H1 (cell line): ENCODE results near the gene NAV3. TPM values are rescaled to one million over a fixed set of nuclear protein-coding genes. Genes with fewer than 3 reads are reported as not detected.

ENCODE experiments used
- CTCF ChIA-PET: fragments of 300-600 bp; sonication (Branson Sonifier 250); formaldehyde crosslinking; loops from one replicate; lab custom pipeline; 2021; ENCODE audit not compliant: partially characterized antibody; lab: Charles Lee
- POLR2A ChIA-PET: fragments of 300-600 bp; sonication (Branson Sonifier 250); formaldehyde crosslinking; loops from one replicate; lab custom pipeline; 2021; ENCODE audit warnings: inconsistent platforms; ENCODE audit not compliant: partially characterized antibody; lab: Charles Lee
- DNase-seq, 2 experiments: peaks; one replicate each; pipeline versions ENCODE4 v3.0.0 to v3.0.0-alpha.2; 2010 to 2022; ENCODE audit warnings: low spot score in 2 of 2, low read depth in 1 of 2, mixed read lengths in 1 of 2
- FAIRE-seq: peaks from 2 replicates; lab custom pipeline; 2011; peaks lifted over from hg19 to GRCh38; lab: Jason Lieb, UNC
- H2AFZ ChIP-seq: 2 replicates; pipeline ENCODE4 v1.8.1; 2012; ENCODE audit warnings: low read length, inconsistent platforms
- H2AK5ac ChIP-seq: 2 replicates; pipeline ENCODE4 v1.6.1; 2013; ENCODE audit warnings: low read depth, low read length
- H2BK120ac ChIP-seq: replicated peaks from 2 replicates; pipeline ENCODE3; 2013; ENCODE audit warnings: low read depth, low read length, inconsistent platforms
- H2BK12ac ChIP-seq: 2 replicates; pipeline ENCODE4 v1.6.1; 2013; ENCODE audit warnings: low read depth, low read length
- H2BK15ac ChIP-seq: 2 replicates; pipeline ENCODE4 v1.6.1; 2013; ENCODE audit warnings: low read length
- H2BK20ac ChIP-seq: 2 replicates; pipeline ENCODE4 v1.6.1; 2013; ENCODE audit warnings: low read length
- H2BK5ac ChIP-seq: 2 replicates; pipeline ENCODE4 v1.6.1; 2013; ENCODE audit warnings: low read depth, low read length
- H3K14ac ChIP-seq: 2 replicates; pipeline ENCODE4 v1.6.1; 2013; ENCODE audit warnings: inconsistent platforms; ENCODE audit not compliant: insufficient read length
- H3K18ac ChIP-seq: 2 replicates; pipeline ENCODE4 v1.6.1; 2013; ENCODE audit warnings: low read length; ENCODE audit errors: extremely low read depth
- H3K23ac ChIP-seq: 2 replicates; pipeline ENCODE4 v1.6.1; 2013; ENCODE audit warnings: inconsistent platforms; ENCODE audit not compliant: insufficient read length
- H3K23me2 ChIP-seq: 2 replicates; pipeline ENCODE4 v1.6.1; 2013; ENCODE audit warnings: low read depth, low read length
- H3K27ac ChIP-seq: 2 replicates; pipeline ENCODE4 v1.6.1; 2011; ENCODE audit warnings: low read depth, low read length, inconsistent platforms
- H3K27me3 ChIP-seq, 4 experiments: replicated peaks in 1 of 4; 1 replicate in 1 of 4; 2 replicates in 3 of 4; pipeline versions ENCODE4 v1.6.1 to v1.8.1; 2011 to 2013; ENCODE audit warnings: low read length in 3 of 4, mild to moderate bottlenecking in 3 of 4, inconsistent platforms in 2 of 4, mixed read lengths in 2 of 4, moderate library complexity in 1 of 4; ENCODE audit not compliant: control insufficient read depth in 3 of 4, insufficient read depth in 3 of 4; ENCODE audit errors: extremely low read depth in 1 of 4
- H3K36me3 ChIP-seq, 4 experiments: 2 replicates each; pipeline versions ENCODE4 v1.6.1 to v1.8.1; 2011 to 2013; ENCODE audit warnings: mild to moderate bottlenecking in 4 of 4, low read length in 3 of 4, moderate library complexity in 2 of 4, control low read depth in 1 of 4, inconsistent platforms in 1 of 4; ENCODE audit not compliant: insufficient read depth in 4 of 4, control insufficient read depth in 2 of 4
- H3K4ac ChIP-seq: replicated peaks from 2 replicates; pipeline ENCODE3; 2013; ENCODE audit warnings: low read length, low read depth, mixed read lengths, inconsistent platforms; ENCODE audit not compliant: insufficient read length
- H3K4me1 ChIP-seq, 4 experiments: replicated peaks in 1 of 4; 1 replicate in 1 of 4; 2 replicates in 3 of 4; pipeline versions ENCODE4 v1.6.1 to v1.8.1; 2011 to 2013; ENCODE audit warnings: low read length in 3 of 4, inconsistent platforms in 2 of 4, mixed read lengths in 1 of 4; ENCODE audit not compliant: insufficient read depth in 4 of 4, control insufficient read depth in 3 of 4
- H3K4me2 ChIP-seq, 2 experiments: 2 replicates each; pipeline versions ENCODE4 v1.6.1 to v1.8.1; 2011 to 2013; ENCODE audit warnings: low read depth in 2 of 2, low read length in 2 of 2, control low read depth in 1 of 2, inconsistent platforms in 1 of 2, mild to moderate bottlenecking in 1 of 2; ENCODE audit not compliant: insufficient read depth in 1 of 2
- H3K4me3 ChIP-seq, 4 experiments: fragments of 200-600, 300-600 bp in 1 of 4; sonication (generic), shearing (Covaris generic), sonication (Bioruptor Twin) in 1 of 4; 2 replicates each; pipeline versions ENCODE4 v1.5.1 to v1.8.1; 2011 to 2016; ENCODE audit warnings: low read length in 4 of 4, low read depth in 3 of 4, control low read depth in 2 of 4, inconsistent platforms in 2 of 4, mild to moderate bottlenecking in 2 of 4, mixed read lengths in 1 of 4, moderate library complexity in 1 of 4; ENCODE audit not compliant: insufficient read depth in 2 of 4; ENCODE audit errors: extremely low read depth in 1 of 4
- H3K56ac ChIP-seq: replicated peaks from 2 replicates; pipeline ENCODE3; 2013; ENCODE audit warnings: low read depth, mild to moderate bottlenecking, mixed read lengths, low read length, inconsistent platforms; ENCODE audit not compliant: insufficient read length
- H3K79me1 ChIP-seq: 2 replicates; pipeline ENCODE4 v1.6.1; 2013; ENCODE audit warnings: low read depth, low read length, control low read depth
- H3K79me2 ChIP-seq, 2 experiments: 2 replicates each; pipeline versions ENCODE4 v1.6.1 to v1.8.1; 2012 to 2013; ENCODE audit warnings: low read length in 2 of 2, mild to moderate bottlenecking in 2 of 2, inconsistent platforms in 1 of 2; ENCODE audit not compliant: insufficient read depth in 2 of 2, control insufficient read depth in 1 of 2
- H3K9ac ChIP-seq, 4 experiments: replicated peaks in 1 of 4; 1 replicate in 1 of 4; 2 replicates in 3 of 4; pipeline versions ENCODE4 v1.6.1 to v1.8.1; 2011 to 2013; ENCODE audit warnings: low read depth in 3 of 4, low read length in 3 of 4, control low read depth in 2 of 4, mild to moderate bottlenecking in 2 of 4, moderate library complexity in 2 of 4, inconsistent platforms in 1 of 4; ENCODE audit errors: extremely low read depth in 1 of 4
- H3K9me3 ChIP-seq, 2 experiments: 2 replicates each; pipeline versions ENCODE4 v1.6.1 to v1.8.1; 2012 to 2013; ENCODE audit warnings: mild to moderate bottlenecking in 2 of 2, moderate library complexity in 2 of 2, control low read depth in 1 of 2, inconsistent platforms in 1 of 2, low read depth in 1 of 2, low read length in 1 of 2, mixed read lengths in 1 of 2; ENCODE audit not compliant: insufficient read depth in 2 of 2
- H4K20me1 ChIP-seq, 2 experiments: replicated peaks in 1 of 2; 2 replicates each; pipeline versions ENCODE3 to v1.8.1; 2011 to 2013; ENCODE audit warnings: inconsistent platforms in 2 of 2, low read length in 2 of 2, mild to moderate bottlenecking in 1 of 2; ENCODE audit not compliant: insufficient read depth in 2 of 2, control insufficient read depth in 1 of 2
- H4K5ac ChIP-seq: 2 replicates; pipeline ENCODE4 v1.6.1; 2013; ENCODE audit warnings: low read length, low read depth, mixed read lengths, inconsistent platforms; ENCODE audit not compliant: insufficient read length
- H4K8ac ChIP-seq: 2 replicates; pipeline ENCODE4 v1.8.0; 2013; ENCODE audit warnings: mild to moderate bottlenecking, moderate library complexity, low read length, inconsistent platforms; ENCODE audit not compliant: insufficient read depth; ENCODE audit errors: extremely low read depth
- H4K91ac ChIP-seq: replicated peaks from 2 replicates; pipeline ENCODE3; 2013; ENCODE audit warnings: low read length, mixed read lengths, inconsistent platforms; ENCODE audit not compliant: insufficient read length
- BACH1 ChIP-seq: IDR thresholded peaks from 2 replicates; pipeline ENCODE4 v1.6.1; 2012; ENCODE audit warnings: low read length, improper control_type of control experiment
- BRCA1 ChIP-seq: IDR thresholded peaks from 2 replicates; pipeline ENCODE4 v1.6.1; 2012; ENCODE audit warnings: low read depth, low read length, improper control_type of control experiment
- CBX8 ChIP-seq: fragments of 300-800, 300-1000 bp; sonication (generic); IDR thresholded peaks from 2 replicates; pipeline ENCODE4 v1.7.1; 2016; ENCODE audit warnings: low read depth, low read length, borderline replicate concordance
- EP300 ChIP-seq, 2 experiments: IDR thresholded peaks; 1 replicate in 1 of 2; 2 replicates in 1 of 2; pipeline ENCODE4 v1.6.1; 2011 to 2012; ENCODE audit warnings: low read depth in 2 of 2, low read length in 2 of 2, mild to moderate bottlenecking in 2 of 2, borderline replicate concordance in 1 of 2, inconsistent platforms in 1 of 2, moderate library complexity in 1 of 2
- GTF2F1 ChIP-seq: IDR thresholded peaks from 2 replicates; pipeline ENCODE4 v1.6.1; 2012; ENCODE audit warnings: low read depth, low read length, improper control_type of control experiment, borderline replicate concordance
- KDM4A ChIP-seq: IDR thresholded peaks from one replicate; pipeline ENCODE4 v1.7.1; 2012; ENCODE audit warnings: low read depth, mild to moderate bottlenecking, moderate library complexity, low read length, inconsistent platforms; ENCODE audit not compliant: severe bottlenecking
- MAX ChIP-seq: IDR thresholded peaks from 2 replicates; pipeline ENCODE4 v1.6.1; 2012; ENCODE audit warnings: inconsistent platforms
- POU5F1 ChIP-seq: IDR thresholded peaks from 2 replicates; pipeline ENCODE4 v1.6.1; 2011; ENCODE audit warnings: low read depth, mild to moderate bottlenecking, low read length, moderate library complexity
- RAD21 ChIP-seq, 2 experiments: IDR thresholded peaks in 1 of 2; conservative IDR thresholded peaks in 1 of 2; 2 replicates each; pipeline ENCODE4 v1.6.1; 2011; ENCODE audit warnings: low read depth in 2 of 2, low read length in 2 of 2, improper control_type of control experiment in 1 of 2, inconsistent platforms in 1 of 2, mild to moderate bottlenecking in 1 of 2, moderate library complexity in 1 of 2
- SIN3A ChIP-seq, 2 experiments: IDR thresholded peaks in 1 of 2; conservative IDR thresholded peaks in 1 of 2; 2 replicates each; pipeline ENCODE4 v1.6.1; 2011 to 2012; ENCODE audit warnings: low read length in 2 of 2, improper control_type of control experiment in 1 of 2, low read depth in 1 of 2, mild to moderate bottlenecking in 1 of 2
- SIRT6 ChIP-seq: IDR thresholded peaks from one replicate; pipeline ENCODE4 v1.7.1; 2012; ENCODE audit warnings: low read length, inconsistent platforms
- SRF ChIP-seq: IDR thresholded peaks from 2 replicates; pipeline ENCODE4 v1.6.1; 2011; ENCODE audit warnings: mild to moderate bottlenecking, low read depth, low read length, moderate library complexity
- TBP ChIP-seq: IDR thresholded peaks from 2 replicates; pipeline ENCODE4 v1.6.1; 2011; ENCODE audit warnings: low read depth, low read length, improper control_type of control experiment
- ZNF274 ChIP-seq: IDR thresholded peaks from 2 replicates; pipeline ENCODE4 v1.7.0; 2012; ENCODE audit warnings: low read length, borderline replicate concordance; ENCODE audit errors: extremely low read depth
- WGBS, 2 experiments: shearing (Covaris generic) in 1 of 2; methylation state at CpG; one replicate each; pipeline versions ENCODE4 v1.1.6 to v1.1.7; 2013 to 2015; ENCODE audit warnings: low lambda C conversion rate in 2 of 2, mixed read lengths in 2 of 2, inconsistent platforms in 1 of 2, low coverage in 1 of 2, missing lambda C conversion rate in 1 of 2; ENCODE audit not compliant: insufficient replicate concordance in 2 of 2, insufficient coverage in 1 of 2, insufficient read length in 1 of 2; ENCODE audit errors: extremely low coverage in 1 of 2, missing lambda C conversion rate in 1 of 2; 5-methylcytosine and 5-hydroxymethylcytosine counted together
- polyA plus RNA-seq, 7 experiments: library from polyadenylated mRNA; depleted of rRNA in 3 of 7; stranded (reverse) in 5 of 7; unstranded in 2 of 7; fragments of >200 nt in 5 of 7; fragments of 200-250 nt in 2 of 7; gene quantifications; 1 replicate in 5 of 7; 2 replicates in 1 of 7; 4 replicates in 1 of 7; pipeline versions ENCODE4 v1.2.1 to v1.2.3, GENCODE V29; 2011 to 2013; ENCODE audit warnings: missing spikeins in 2 of 7, mixed read lengths in 2 of 7
- total RNA-seq: library from RNA; stranded (reverse); fragmentation: NEBNext Ultra II Directional; extraction: Animal tissue kit (Norgen Biotek cat#: 25700); gene quantifications from 2 replicates; pipeline ENCODE4 v1.2.1, GENCODE V29; 2021

NAV3 gene
- total and polyA plus RNA-seq, 2 of the 8 experiments (the other 6 are each of a cell fraction or from before 2014, with no cell fraction given) = 0.47 to 5.0 TPM

- Histone ChIP-seq H3K79me2 (no peaks in the 10 kb centered on the region), H3K27ac (no peak overlapping the region), H3K9me3 (no peaks in the 10 kb centered on the region), H3K23ac (no peak overlapping the region), H3K4me3 (no peak overlapping the region), H2BK15ac (no peak overlapping the region), H3K18ac (no peak overlapping the region), H3K4me1 (no peaks in the 10 kb centered on the region), H2BK12ac (no peak overlapping the region), H4K20me1 (no peaks in the 10 kb centered on the region), H2AFZ (no peak overlapping the region), H4K5ac (no peak overlapping the region), H4K91ac (no peak overlapping the region), H2BK5ac (no peak overlapping the region), H3K4me2 (no peak overlapping the region), H3K56ac (no peak overlapping the region), H2BK120ac (no peak overlapping the region), H3K27me3 (no peaks in the 10 kb centered on the region), H3K14ac (no peak overlapping the region), H4K8ac (no peak overlapping the region), H3K79me1 (no peaks in the 10 kb centered on the region), H3K9ac (no peak overlapping the region), H3K23me2 (no peaks in the 10 kb centered on the region), H3K4ac (no peak overlapping the region), H2BK20ac (no peak overlapping the region), H3K36me3 (no peaks in the 10 kb centered on the region), H2AK5ac (no peak overlapping the region)
- WGBS, 2 experiments = 80% methylated on average over 2 of the region's 2 CpGs; no CpG with 5 or more reads in 1 of the 2 experiments
- FAIRE-seq (no peak), DNase-seq (no peak)
- CTCF ChIA-PET = interaction anchor here (1.0 to 3.6 kb wide), 2 partner anchors 8 to 9 kb away, joined by 3 to 27 read pairs; no protein-coding TSS in a partner anchor
- POLR2A ChIA-PET = no interaction called here
- TF ChIP-seq KDM4A (no peak), GTF2F1 (no peak), CBX8 (no peak), RAD21 (IDR thresholded peaks at IDR 0.05 in 1 of 2, conservative IDR thresholded peaks at IDR 0.05 in 1 of 2; ENCODE audit: low read depth in 2 of 2, low read length in 2 of 2) (no peak), BACH1 (no peak), SRF (no peak), EP300 (IDR thresholded peaks at IDR 0.05; ENCODE audit: borderline replicate concordance in 1 of 2, low read depth in 2 of 2, low read length in 2 of 2) (no peak), SIRT6 (no peak), BRCA1 (no peak), TBP (no peak), SIN3A (conservative IDR thresholded peaks at IDR 0.05 in 1 of 2, IDR thresholded peaks at IDR 0.05 in 1 of 2; ENCODE audit: low read depth in 1 of 2, low read length in 2 of 2) (no peak), MAX (no peak), ZNF274 (no peak), POU5F1 (no peak)
These were observed 85.6 kb downstream of the NAV3 start for GRCh38 chr12:77916276-77916675.
